ENCODE data around the gene RASGEF1B. TPM values are rescaled to one million over a fixed set of nuclear protein-coding genes. Genes with fewer than 3 reads are reported as not detected.

The RASGEF1B gene
- total RNA-seq, 4 donors from 2014 or later, result 14.1 to 31.0 (median 26.2) TPM

- H3K9me3 ChIP-seq, result no peaks in the 10 kb centered on the region
- peaks cover 0 to 6% (median 0%) of the 10 kb centered on the region in 4 donors for H3K4me1 ChIP-seq
- DNase-seq, result peak; percentile 20
- no peak overlapping the region for H3K27ac ChIP-seq
- H3K36me3 ChIP-seq, result no peaks in the 10 kb centered on the region
- TF ChIP-seq EP300 (IDR thresholded peaks at IDR 0.05; ENCODE audit: low read depth), result no peak
- TF ChIP-seq, protein P1, sequence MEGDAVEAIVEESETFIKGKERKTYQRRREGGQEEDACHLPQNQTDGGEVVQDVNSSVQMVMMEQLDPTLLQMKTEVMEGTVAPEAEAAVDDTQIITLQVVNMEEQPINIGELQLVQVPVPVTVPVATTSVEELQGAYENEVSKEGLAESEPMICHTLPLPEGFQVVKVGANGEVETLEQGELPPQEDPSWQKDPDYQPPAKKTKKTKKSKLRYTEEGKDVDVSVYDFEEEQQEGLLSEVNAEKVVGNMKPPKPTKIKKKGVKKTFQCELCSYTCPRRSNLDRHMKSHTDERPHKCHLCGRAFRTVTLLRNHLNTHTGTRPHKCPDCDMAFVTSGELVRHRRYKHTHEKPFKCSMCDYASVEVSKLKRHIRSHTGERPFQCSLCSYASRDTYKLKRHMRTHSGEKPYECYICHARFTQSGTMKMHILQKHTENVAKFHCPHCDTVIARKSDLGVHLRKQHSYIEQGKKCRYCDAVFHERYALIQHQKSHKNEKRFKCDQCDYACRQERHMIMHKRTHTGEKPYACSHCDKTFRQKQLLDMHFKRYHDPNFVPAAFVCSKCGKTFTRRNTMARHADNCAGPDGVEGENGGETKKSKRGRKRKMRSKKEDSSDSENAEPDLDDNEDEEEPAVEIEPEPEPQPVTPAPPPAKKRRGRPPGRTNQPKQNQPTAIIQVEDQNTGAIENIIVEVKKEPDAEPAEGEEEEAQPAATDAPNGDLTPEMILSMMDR (IDR thresholded peaks at IDR 0.05), result peak; percentile 70 to 95 (median 83)
- WGBS, 2 donors (ENCODE audit: low coverage in 1 of 2), result 0 to 2% methylated on average over 3 to 4 of the region's 4 CpGs
- in situ Hi-C loops (cut with MboI; ENCODE audit: low pct_ligation_motif_present in 1 of 4, low pct_unique_long_range_greater_than_20kb in 1 of 4, low sequenced_read_pairs in 3 of 4), result loop anchor here (10.0 to 25.0 kb wide), 3 partner anchors 439 to 806 kb away; no protein-coding TSS in a partner anchor
- peak overlapping the region in 1 of 4 donors; percentile 30 for H3K4me3 ChIP-seq
- intact Hi-C loops (cut with DNase I; ENCODE audit: low total_unique reads), result loop anchor here (10.0 kb wide), 1 partner anchor 859 kb away; no protein-coding TSS in a partner anchor
- no peaks in the 10 kb centered on the region for H3K27me3 ChIP-seq
Observed at GRCh38 chr4:81405900-81406401, 65.8 kb downstream of the RASGEF1B start.

- no peak overlapping the region for H3K27ac ChIP-seq
- TF ChIP-seq, protein P1 (IDR thresholded peaks at IDR 0.05), result no peak
- no peak for TF ChIP-seq POLR2AphosphoS5 (IDR thresholded peaks at IDR 0.05)
- TF ChIP-seq EP300 (IDR thresholded peaks at IDR 0.05; ENCODE audit: low read depth), result no peak
- no peak for TF ChIP-seq POLR2A (IDR thresholded peaks at IDR 0.05)
- H3K9me3 ChIP-seq, result no peaks in the 10 kb centered on the region
- no peak overlapping the region for H3K4me3 ChIP-seq
- in situ Hi-C loops (cut with MboI; ENCODE audit: low pct_ligation_motif_present in 1 of 4, low pct_unique_long_range_greater_than_20kb in 1 of 4, low sequenced_read_pairs in 3 of 4) (loop anchor here (10.0 to 25.0 kb wide), 3 partner anchors 440 to 808 kb away; no protein-coding TSS in a partner anchor), intact Hi-C loops (cut with DNase I; ENCODE audit: low total_unique reads) (loop anchor here (10.0 kb wide), 1 partner anchor 860 kb away; no protein-coding TSS in a partner anchor)
- no peak for DNase-seq
- no peaks in the 10 kb centered on the region for H3K36me3 ChIP-seq
- no peaks in the 10 kb centered on the region for H3K27me3 ChIP-seq
- 81 to 84% methylated on average over 6 of the region's 6 CpGs for WGBS, 2 donors (ENCODE audit: low coverage in 1 of 2)
- peaks cover 0 to 6% (median 0%) of the 10 kb centered on the region in 4 donors for H3K4me1 ChIP-seq
Observed at GRCh38 chr4:81404741-81405140, 67.0 kb downstream of the RASGEF1B start.

- H3K27ac ChIP-seq, result no peak overlapping the region
- in situ Hi-C loops (cut with MboI; ENCODE audit: low pct_ligation_motif_present in 1 of 4, low pct_unique_long_range_greater_than_20kb in 1 of 4, low sequenced_read_pairs in 3 of 4) (loop anchor here (10.0 to 25.0 kb wide), 3 partner anchors 441 to 808 kb away; no protein-coding TSS in a partner anchor), intact Hi-C loops (cut with DNase I; ENCODE audit: low total_unique reads) (loop anchor here (10.0 kb wide), 1 partner anchor 861 kb away; no protein-coding TSS in a partner anchor)
- no peak for DNase-seq
- H3K9me3 ChIP-seq, result no peaks in the 10 kb centered on the region
- H3K27me3 ChIP-seq, result no peaks in the 10 kb centered on the region
- WGBS, 2 donors (ENCODE audit: low coverage in 1 of 2), result 73 to 88% methylated on average over 1 to 2 of the region's 2 CpGs
- H3K36me3 ChIP-seq, result no peaks in the 10 kb centered on the region
- H3K4me1 ChIP-seq, result peaks cover 0 to 6% (median 0%) of the 10 kb centered on the region in 4 donors
- TF ChIP-seq EP300 (IDR thresholded peaks at IDR 0.05; ENCODE audit: low read depth) (no peak), POLR2A (IDR thresholded peaks at IDR 0.05) (no peak), POLR2AphosphoS5 (IDR thresholded peaks at IDR 0.05) (no peak)
- TF ChIP-seq, protein P1 (IDR thresholded peaks at IDR 0.05), result no peak
- H3K4me3 ChIP-seq, result no peak overlapping the region
Observed at GRCh38 chr4:81404294-81404693, 67.4 kb downstream of the RASGEF1B start.

- DNase-seq, result no peak
- WGBS, 2 donors (ENCODE audit: low coverage in 1 of 2), result 68 to 79% methylated on average over 4 to 7 of the region's 7 CpGs
- H3K9me3 ChIP-seq, result no peaks in the 10 kb centered on the region
- H3K36me3 ChIP-seq, result no peaks in the 10 kb centered on the region
- no peak overlapping the region for H3K27ac ChIP-seq
- H3K4me3 ChIP-seq, result no peak overlapping the region
- in situ Hi-C loops (cut with MboI; ENCODE audit: low pct_ligation_motif_present in 1 of 4, low pct_unique_long_range_greater_than_20kb in 1 of 4, low sequenced_read_pairs in 3 of 4), result loop anchor here (10.0 to 25.0 kb wide), 3 partner anchors 445 to 813 kb away; no protein-coding TSS in a partner anchor
- intact Hi-C loops (cut with DNase I; ENCODE audit: low total_unique reads), result loop anchor here (10.0 kb wide), 1 partner anchor 865 kb away; no protein-coding TSS in a partner anchor
- H3K27me3 ChIP-seq, result no peaks in the 10 kb centered on the region
- H3K4me1 ChIP-seq, result no peaks in the 10 kb centered on the region
- TF ChIP-seq EP300 (IDR thresholded peaks at IDR 0.05; ENCODE audit: low read depth) (no peak), POLR2A (IDR thresholded peaks at IDR 0.05) (no peak), POLR2AphosphoS5 (IDR thresholded peaks at IDR 0.05) (no peak)
- TF ChIP-seq, protein P1 (IDR thresholded peaks at IDR 0.05), result no peak
Observed at GRCh38 chr4:81399306-81400086, 72.2 kb downstream of the RASGEF1B start.

Data from transverse colon (tissue), 4 donors.